Neutrophil (primary cell): Measurements from ENCODE around the gene CCDC24.

Experiments used
- H3K27ac ChIP-seq: fragments of 200-600 bp; sonication (generic); 2 replicates; pipeline ENCODE4 v1.5.1; 2016; ENCODE audit warnings: mild to moderate bottlenecking, moderate library complexity
- H3K27me3 ChIP-seq: fragments of 200-600 bp; sonication (generic); 2 replicates; pipeline ENCODE4 v1.6.0; 2016; ENCODE audit warnings: mild to moderate bottlenecking
- H3K36me3 ChIP-seq: fragments of 200-600 bp; sonication (generic); 2 replicates; pipeline ENCODE4 v1.5.1; 2017
- H3K4me1 ChIP-seq, 2 experiments: fragments of 200-600 bp in 1 of 2; sonication (generic) in 1 of 2; 1 replicate in 1 of 2; 2 replicates in 1 of 2; pipeline versions ENCODE4 v1.5.1 to v1.6.1; 2013 to 2016; ENCODE audit warnings: low read depth in 1 of 2, low read length in 1 of 2, mild to moderate bottlenecking in 1 of 2, moderate library complexity in 1 of 2; ENCODE audit not compliant: control insufficient read depth in 1 of 2, insufficient read depth in 1 of 2
- H3K4me3 ChIP-seq, 2 experiments: fragments of 200-600 bp in 1 of 2; sonication (generic) in 1 of 2; 1 replicate in 1 of 2; 2 replicates in 1 of 2; pipeline ENCODE4 v1.5.1; 2013 to 2016; ENCODE audit warnings: low read depth in 1 of 2, low read length in 1 of 2, mild to moderate bottlenecking in 1 of 2, moderate library complexity in 1 of 2
- H3K9me3 ChIP-seq: fragments of 200-600 bp; sonication (generic); 2 replicates; pipeline ENCODE4 v1.5.1; 2016
- CTCF ChIP-seq: fragments of 200-600 bp; sonication (generic); IDR thresholded peaks from 2 replicates; pipeline ENCODE4 v1.5.1; 2016; ENCODE audit warnings: antibody characterized with exemption

The CCDC24 gene

GRCh38 chr1:44008259-44008658, 16.9 kb downstream of the CCDC24 start:
- no peak overlapping the region for H3K27ac ChIP-seq
- no peak for TF ChIP-seq CTCF
- H3K4me1 ChIP-seq = no peaks in the 10 kb centered on the region
- H3K27me3 ChIP-seq = peaks cover 2% of the 10 kb centered on the region
- no peaks in the 10 kb centered on the region for H3K36me3 ChIP-seq
- H3K9me3 ChIP-seq = no peaks in the 10 kb centered on the region
- no peak overlapping the region for H3K4me3 ChIP-seq

- no peaks in the 10 kb centered on the region for H3K4me1 ChIP-seq
- no peak for TF ChIP-seq CTCF
- no peak overlapping the region for H3K27ac ChIP-seq
- no peak overlapping the region for H3K4me3 ChIP-seq
- peaks cover 7% of the 10 kb centered on the region for H3K27me3 ChIP-seq
- H3K9me3 ChIP-seq = no peaks in the 10 kb centered on the region
- no peaks in the 10 kb centered on the region for H3K36me3 ChIP-seq
These were observed 19.6 kb downstream of the CCDC24 start for GRCh38 chr1:44010935-44011471.

GRCh38 chr1:44012404-44012803, 21.0 kb downstream of the CCDC24 start:
- no peak for TF ChIP-seq CTCF
- Histone ChIP-seq H3K27me3 (peaks cover 7% of the 10 kb centered on the region), H3K27ac (no peak overlapping the region), H3K4me1 (no peaks in the 10 kb centered on the region), H3K36me3 (no peaks in the 10 kb centered on the region), H3K9me3 (no peaks in the 10 kb centered on the region), H3K4me3 (no peak overlapping the region)

- H3K4me1 ChIP-seq = no peaks in the 10 kb centered on the region
- peaks cover 7% of the 10 kb centered on the region for H3K27me3 ChIP-seq
These were observed 21.7 kb downstream of the CCDC24 start for GRCh38 chr1:44012941-44013609.

GRCh38 chr1:44013949-44014348, 22.6 kb downstream of the CCDC24 start:
- peaks cover 7% of the 10 kb centered on the region for H3K27me3 ChIP-seq
- no peaks in the 10 kb centered on the region for H3K36me3 ChIP-seq
- no peak overlapping the region for H3K27ac ChIP-seq
- no peaks in the 10 kb centered on the region for H3K9me3 ChIP-seq
- H3K4me1 ChIP-seq = no peaks in the 10 kb centered on the region
- no peak for TF ChIP-seq CTCF
- no peak overlapping the region for H3K4me3 ChIP-seq

More at GRCh38 chr1:44012941-44013609, 21.7 kb downstream of the CCDC24 start:
- Histone ChIP-seq H3K9me3 (no peaks in the 10 kb centered on the region), H3K36me3 (no peaks in the 10 kb centered on the region), H3K4me3 (no peak overlapping the region), H3K27ac (no peak overlapping the region)
- no peak for TF ChIP-seq CTCF
